ENCODE measurements around the gene ALG8.

DNA sequence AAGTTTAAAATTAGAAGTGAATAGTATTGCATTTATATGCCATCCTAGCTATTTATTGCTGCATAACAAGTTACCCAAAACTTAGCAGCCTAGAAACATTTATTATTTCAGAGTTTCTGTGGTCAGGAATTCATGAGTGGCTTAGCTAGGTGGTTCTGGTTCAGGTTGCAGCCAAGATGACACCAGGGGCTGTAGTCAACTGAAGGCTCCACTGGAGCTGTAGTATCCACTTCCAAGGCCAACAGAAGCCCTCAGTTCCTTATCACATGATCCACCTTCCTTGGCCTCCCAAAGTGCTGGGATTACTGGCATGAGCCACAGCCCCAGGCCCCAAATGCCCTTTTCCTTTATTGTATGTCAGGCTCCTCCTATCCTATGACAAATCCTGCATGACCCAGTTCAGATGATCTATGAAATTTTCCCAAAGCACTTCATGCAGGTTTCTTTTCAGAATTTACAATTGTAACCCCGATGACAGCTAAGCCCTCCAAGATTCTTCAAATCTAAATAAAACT, 6.1 kb upstream of the ALG8 start:
- TF ChIP-seq, protein P1, sequence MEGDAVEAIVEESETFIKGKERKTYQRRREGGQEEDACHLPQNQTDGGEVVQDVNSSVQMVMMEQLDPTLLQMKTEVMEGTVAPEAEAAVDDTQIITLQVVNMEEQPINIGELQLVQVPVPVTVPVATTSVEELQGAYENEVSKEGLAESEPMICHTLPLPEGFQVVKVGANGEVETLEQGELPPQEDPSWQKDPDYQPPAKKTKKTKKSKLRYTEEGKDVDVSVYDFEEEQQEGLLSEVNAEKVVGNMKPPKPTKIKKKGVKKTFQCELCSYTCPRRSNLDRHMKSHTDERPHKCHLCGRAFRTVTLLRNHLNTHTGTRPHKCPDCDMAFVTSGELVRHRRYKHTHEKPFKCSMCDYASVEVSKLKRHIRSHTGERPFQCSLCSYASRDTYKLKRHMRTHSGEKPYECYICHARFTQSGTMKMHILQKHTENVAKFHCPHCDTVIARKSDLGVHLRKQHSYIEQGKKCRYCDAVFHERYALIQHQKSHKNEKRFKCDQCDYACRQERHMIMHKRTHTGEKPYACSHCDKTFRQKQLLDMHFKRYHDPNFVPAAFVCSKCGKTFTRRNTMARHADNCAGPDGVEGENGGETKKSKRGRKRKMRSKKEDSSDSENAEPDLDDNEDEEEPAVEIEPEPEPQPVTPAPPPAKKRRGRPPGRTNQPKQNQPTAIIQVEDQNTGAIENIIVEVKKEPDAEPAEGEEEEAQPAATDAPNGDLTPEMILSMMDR (IDR thresholded peaks at IDR 0.05) = no peak
- no peak for TF ChIP-seq POLR2A (IDR thresholded peaks at IDR 0.05)
